HuH-7.5 (cell line): ENCODE results near the gene SLC24A4.

Experiments used
- DNase-seq: peaks from one replicate; pipeline ENCODE4 v3.0.0; 2011; ENCODE audit warnings: low spot score

Gene SLC24A4

DNA sequence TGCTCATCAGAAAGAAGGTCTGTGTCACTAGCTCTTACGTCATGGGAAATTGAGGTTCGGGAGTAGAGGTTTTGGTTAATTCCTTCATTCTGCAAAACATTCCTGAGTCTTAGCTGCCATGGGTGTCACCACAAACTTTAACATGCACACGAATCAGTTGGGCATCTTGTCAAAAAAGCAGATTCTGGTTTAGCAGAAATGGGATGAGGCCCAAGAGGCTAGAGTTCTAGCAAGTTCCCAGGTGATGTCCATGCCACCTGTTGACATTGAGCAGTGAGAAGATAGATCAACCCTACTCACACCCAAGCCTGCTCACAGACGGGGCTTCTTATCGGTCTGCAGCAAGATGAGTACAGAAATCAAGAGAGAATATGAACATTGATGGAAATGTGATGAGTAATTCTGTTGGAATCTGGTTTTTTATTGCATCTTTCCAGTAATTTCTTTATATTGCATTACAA, 179.0 kb downstream of the SLC24A4 start:
- no peak for DNase-seq

DNA sequence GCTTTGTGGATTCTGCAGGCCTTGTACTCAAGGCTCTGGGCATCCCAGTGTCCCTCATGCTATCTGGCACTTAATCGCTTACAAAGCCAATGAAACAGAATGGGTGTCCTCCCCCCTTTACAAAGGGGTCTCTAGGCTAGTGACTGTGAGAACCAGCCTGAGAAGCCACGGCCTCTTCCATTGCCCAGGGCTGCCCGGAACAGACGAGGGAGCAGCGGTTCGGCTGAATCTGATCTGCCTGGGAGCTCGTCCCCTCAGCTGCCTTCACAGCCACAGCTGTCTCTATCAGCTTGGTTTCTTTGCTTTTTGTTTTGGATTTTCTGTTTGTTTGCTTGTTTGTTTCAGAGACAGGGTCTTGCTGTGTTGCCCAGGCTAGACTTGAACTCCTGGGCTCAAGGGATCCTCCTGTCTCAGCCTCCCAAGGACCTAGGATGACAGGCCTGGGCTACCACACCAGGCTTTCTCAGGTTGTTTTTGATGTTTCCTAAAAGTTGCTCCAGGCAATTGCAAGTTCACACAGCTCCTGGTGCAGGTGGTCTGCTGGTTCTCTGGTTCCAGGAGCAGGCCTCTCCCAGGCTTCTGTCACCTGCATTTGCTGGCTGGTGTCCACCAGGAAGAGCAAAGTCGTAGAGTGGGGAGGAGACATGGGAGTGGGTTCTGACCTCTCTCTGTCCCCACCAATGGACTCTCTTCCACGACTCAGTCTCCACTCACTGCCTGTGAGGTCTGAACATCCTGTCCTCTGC, 179.7 kb downstream of the SLC24A4 start:
- no peak for DNase-seq

DNA sequence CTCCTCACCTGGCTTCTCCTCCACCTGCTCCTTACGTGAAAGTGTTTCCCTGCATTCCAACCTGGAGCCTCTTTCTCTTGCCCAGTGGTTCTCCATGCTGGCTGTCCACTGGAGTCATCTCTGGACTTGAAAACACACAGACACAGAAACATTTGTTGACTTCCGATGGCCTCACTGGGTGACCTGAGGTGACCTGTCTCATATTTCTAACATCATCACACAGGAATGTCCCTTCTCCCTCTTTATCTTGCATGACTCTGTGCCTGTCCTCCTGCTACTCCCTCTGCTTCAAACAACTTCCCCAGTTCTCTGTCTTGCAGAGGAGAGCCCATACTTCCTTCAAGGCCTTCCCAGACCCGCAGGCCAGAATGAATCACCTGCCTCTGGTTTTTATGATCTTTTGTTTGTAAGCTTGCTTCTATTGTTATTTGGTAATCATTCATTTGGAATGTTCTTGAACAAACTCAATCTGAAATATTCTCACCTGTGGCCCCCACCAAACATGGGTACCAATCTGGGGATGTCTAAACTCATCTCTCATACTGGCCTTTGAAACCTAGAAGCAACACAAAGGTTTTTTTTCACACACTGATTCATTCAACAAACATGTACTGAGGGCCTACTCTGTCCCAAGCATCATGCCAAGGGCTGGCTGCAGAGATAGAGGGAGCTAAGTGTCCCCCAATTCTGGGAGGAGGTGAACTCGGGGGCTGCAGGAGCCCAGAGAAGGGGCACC, 181.0 kb downstream of the SLC24A4 start:
- peak; percentile 77 for DNase-seq

DNA sequence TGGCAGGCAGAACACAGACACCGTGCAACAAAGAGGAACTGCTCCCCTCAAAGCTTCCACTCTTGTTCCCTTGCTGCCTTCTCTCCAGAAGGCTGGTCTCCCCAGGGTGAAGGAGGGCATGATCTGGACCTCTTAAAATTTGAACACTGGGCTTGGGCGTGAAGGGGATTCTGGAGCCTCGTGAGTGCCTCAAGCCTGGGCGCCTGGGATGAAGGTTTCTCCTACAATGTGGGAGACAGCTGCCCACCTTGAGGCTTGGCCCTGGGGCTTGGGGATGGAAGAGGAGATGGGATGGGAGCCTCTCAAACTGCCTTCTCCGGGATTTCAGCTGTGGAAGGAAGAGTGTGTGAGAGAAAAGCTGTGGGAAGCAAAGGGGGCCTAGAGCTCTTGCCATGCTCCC, 182.9 kb downstream of the SLC24A4 start:
- no peak for DNase-seq

DNA sequence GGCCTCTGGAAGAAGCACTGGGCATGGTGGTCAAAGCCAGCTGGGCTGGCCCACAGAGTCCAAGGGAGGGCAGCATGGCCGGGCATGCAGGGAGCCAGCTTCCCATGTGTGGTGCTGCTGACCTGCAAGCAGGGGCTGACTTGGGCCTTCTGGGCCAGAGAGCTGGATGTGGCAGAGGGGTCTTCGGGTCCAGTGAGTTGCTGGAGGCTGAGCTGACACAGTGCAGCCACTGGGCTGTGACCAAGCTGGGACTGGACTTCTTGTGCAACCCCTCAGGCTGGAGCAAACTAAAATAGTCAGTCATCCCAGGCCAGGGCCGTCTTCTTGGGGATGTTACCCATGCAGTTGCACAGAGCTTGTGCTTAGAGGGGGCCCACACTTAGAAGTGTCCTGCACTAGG, 183.3 kb downstream of the SLC24A4 start:
- DNase-seq, result no peak

DNA sequence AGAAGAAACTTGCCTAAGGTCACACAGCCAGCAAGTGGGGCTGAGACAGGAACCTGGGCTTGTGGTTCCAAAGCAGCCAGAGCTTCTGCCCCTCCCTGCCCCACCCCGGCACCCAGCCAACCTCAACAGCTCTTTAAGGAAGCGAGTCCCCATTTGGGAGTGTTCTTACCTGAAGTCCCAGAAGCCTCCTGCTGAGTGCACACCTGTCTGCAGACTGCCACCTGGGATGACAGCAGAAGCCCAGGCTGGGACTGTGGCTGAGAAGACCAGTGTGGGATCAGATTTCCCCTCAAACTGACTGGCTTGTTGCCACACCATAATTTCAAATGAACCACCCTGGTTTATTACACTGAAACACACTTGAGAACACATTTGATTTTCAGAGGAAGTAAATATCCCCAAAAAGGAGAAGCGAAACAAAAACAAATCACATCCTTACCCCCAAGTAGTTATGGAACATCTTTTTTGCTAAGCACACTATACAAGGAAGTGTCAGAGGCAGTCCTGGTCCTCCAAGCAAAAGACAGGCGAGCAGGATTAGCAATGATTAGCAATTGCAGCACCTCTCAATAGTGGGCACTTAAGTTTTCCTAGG, 184.3 kb downstream of the SLC24A4 start:
- DNase-seq, result no peak

DNA sequence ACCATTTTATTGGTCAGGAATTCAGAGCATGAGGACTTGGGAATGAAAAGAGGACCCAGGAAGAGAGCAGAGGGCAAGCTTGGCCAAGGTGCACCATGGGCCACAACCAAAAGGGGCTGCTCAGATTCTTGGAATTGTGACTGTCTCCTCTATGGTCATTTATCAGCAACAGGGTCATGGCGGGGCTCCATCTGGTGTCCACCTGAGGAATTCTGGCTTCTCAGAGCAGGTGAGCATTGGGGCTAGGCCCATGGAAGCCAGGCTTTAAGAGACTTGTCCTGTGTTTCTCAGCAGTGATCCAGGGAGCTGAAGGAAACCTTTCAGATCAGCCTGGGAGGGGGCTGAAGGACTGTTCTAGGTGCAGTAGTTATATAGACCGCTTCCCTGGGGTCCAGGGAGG, 188.0 kb downstream of the SLC24A4 start:
- DNase-seq, result peak; percentile 73

DNA sequence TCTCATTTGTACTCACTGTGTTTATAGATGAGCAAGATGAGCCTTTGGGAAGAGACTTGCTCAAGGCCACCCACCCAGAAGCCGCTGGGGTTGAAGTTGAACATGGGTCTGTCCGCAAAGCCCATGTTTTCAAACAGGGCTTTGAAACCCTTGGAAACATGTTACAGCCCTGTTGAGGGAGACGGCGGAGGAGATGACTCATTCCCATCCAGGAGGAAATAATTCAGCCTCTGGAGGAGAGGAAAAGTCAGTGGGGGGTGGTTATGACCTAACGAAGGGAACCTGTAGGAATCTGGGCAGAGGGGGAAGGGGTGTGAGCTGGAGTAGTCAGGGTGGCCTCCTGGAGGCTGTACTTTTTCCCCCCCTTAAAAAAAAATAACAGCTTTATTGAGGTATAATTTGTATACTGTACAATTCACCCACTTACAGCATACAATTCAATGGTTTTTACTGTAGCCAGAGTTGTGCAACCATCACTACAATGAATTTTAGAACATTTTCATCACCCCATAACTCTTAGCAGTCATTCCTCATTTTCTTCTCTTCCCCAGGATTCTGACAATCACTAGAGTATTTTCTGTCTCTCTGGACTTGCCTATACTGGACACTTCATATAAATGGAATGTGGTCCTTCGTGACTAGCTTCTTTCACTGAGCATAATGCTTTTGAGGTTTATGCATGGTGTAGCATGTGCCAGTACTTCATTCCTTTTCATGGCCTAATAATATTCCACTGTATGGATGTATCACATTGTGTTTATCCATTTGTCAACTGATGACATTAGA, 188.7 kb downstream of the SLC24A4 start:
- DNase-seq, result no peak

DNA sequence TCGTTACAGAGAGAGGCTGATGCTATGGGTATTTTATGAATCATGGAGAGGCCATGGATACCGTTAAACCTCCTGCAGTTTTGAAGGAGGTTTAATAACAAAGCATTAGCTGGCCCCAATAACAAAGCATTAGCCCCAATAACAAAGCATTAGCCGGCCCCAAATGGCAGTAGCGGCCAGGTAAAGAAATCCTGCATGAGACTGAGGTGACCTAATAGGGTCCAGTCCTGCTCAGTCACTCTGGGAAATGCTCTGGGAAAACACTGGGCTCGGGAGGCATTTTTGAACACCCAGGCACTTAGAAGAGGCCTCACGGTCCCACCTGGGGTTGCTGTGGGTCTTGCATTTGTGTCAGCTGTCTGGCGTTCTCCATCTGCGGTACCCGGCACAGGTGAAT, 189.8 kb downstream of the SLC24A4 start:
- no peak for DNase-seq

DNA sequence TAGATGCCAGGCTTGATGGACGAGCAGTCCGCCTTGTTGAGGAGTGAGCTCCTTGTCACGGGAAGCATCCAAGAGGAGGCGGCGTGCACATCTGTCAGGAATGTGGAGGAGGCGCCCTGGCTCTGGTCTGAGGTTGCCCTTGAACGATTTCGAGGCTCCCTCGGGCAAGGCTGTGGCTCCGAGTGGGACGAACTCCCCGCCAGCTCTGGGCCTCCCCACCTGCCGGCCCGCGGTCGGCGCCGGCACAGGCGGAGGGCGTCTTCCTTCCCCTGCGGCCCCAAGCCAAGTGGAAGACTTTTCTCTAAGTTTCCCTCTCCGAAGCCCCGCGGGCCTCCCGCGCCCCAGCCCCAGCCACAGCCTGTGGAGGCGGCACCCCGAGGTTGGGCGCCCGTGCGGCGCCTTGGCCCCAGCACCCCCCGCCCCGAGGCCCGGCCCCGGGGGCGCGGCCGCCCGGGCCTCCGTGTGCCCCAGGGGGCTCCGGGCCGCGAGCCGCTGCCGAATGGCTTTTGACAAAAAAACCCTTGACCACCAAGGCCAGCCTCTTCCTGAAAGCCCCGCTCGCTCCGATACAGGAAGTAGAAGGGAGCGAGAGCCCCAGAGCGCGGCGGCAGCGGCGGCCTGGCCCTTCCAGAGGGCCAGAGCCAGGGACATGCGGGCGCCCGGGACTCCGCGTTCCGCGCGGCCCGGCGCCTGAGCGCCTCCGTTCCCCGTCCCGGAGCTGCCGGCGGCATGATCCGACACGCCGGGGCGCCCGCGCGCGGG, 190.4 kb downstream of the SLC24A4 start, which contains the start of gene RIN3:
RIN3 (plus strand) TSS at position 578 of the 762 bp plus-strand sequence; CDS start at position 730, 152 bp downstream.
- DNase-seq, result peak; percentile 56

DNA sequence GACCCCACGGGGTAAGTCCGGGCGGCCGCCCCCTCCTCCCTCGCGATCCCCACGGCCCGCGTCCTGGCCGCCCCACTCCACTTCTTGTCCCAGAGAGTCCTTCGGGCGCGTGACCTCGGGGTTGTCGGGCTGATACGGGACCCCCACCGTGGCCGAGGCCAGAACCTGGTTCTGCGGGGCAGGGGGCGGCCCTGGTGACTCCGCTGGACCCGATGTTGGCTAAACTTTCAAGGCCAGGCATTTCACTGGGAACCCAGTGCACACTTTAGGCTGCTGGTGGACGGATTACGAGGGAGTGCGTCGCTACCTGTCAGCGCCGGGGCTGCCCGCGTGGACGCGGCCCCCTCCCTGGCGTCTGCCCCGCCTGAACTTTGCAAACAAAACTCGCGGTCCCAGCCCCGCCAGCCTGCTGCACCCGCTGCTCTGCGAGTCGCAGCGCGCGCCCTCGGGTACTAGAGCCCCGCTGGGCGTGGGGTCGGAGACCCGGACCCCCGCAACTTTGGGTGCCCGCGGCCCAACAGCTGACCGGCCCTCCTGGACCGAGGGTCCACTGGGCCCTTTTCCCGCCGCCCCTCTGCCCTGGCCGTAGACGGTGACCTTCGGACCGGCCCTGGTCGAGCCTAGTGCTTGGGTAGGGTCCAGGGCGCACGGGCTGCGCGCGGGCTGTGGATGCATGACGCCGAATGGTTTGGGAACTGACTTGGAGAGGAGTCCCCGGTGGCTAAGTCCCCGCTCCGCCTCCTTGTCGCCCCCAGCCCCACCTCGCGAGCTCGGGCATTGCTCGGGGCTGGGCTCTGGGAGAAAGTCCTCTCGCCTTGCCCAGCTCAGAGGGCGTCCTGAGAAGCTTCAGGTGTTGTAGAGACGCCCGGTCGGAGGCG, 191.2 kb downstream of the SLC24A4 start:
- DNase-seq, result peak; percentile 47

DNA sequence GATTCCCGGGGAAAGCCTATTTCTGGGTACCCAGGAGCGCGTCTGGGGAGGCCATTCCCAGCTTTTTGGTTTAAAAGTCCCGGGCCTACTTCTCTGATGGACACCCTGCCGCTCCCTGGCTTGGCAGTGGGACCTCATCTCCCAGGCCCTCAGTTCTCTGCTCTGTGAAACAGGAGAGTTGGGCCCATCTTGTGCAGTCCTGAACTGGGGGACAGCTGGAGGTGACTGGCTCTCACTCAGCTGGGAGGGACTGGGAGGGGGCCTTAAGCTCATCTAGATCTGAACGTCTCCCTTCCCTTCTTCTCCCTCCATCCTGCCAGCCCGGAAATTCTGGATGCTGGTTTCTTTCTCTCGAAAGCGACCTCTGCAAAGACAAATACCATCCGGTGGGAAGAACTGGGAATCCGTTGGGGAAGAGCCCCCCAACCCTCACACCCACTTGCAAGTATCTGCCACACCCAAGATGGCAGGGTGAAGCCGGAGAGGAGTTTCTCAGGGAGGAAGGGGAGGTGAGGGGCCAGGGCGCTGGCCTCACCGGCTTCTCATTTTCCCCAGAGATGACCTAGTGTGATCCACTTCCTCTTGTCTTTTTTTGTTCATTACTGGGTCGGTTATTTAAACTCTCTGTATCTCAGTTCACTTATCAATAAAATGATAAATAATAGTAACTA, 192.0 kb downstream of the SLC24A4 start:
- peak; percentile 21 for DNase-seq

DNA sequence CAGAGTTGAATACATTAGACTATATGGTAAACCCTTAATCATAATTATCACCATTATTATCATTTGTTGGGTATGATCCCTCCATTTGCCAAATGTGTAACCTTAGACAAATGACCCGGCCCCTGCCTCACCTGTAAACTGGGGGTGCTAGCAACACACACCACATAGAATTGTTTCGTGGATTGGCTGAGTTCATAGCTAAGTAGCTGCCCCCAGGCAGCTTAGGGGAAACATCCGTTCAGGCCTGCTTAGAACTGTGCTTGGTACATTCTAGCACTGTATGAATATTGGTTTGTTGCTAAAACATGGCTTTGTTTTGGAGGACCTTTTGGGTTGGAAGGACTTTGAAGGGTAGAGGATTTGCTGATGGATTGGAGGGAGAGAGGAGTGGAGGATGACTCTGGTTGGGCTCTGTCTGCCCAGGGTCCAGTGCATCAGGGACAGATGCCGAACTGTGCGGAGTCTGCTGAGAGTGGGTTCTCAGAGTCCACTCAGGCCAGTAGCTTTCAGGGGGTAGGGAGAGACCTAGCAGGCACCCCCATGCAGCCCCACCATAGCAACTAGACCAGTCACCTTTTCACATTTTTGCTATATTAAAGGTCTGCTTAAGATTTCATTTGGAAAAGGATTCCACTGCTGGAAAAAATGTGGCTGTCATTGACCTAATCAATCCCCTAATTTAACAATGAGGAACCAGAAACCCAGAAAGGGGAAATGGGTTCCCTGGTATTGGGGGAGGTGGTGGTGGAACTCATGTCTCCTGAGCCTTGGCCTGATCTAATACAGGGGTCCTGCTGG, 192.8 kb downstream of the SLC24A4 start:
- DNase-seq, result no peak

DNA sequence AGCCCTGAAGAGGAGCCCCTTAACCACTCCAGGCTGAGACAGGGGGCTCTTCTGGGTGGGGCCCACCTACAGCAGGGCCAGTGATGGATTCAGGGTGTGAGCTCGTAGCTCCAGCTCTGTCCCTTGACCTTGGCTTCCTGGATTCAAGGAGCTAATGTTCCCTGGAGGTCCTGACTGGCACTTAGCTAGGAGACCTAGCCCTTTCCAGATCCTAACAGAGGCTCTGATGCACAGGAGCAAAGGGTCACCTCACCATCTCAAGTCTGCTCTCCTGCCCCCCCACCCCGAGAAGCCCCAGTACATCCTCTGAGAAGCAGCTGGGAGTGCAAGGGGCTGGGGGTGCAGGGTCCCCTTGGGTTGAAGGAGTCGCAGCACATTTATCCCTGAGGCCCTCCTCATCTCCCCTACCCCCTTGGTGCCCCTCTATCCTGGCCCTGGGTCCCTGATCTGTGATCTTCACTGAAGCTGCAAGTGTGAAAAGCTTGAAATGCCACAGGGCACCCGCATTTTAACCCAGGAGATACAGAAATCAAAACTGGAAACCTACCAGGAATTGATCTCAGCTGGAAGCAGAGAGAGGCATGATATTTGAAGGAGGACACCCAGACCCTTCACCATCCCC, 193.5 kb downstream of the SLC24A4 start:
- no peak for DNase-seq

DNA sequence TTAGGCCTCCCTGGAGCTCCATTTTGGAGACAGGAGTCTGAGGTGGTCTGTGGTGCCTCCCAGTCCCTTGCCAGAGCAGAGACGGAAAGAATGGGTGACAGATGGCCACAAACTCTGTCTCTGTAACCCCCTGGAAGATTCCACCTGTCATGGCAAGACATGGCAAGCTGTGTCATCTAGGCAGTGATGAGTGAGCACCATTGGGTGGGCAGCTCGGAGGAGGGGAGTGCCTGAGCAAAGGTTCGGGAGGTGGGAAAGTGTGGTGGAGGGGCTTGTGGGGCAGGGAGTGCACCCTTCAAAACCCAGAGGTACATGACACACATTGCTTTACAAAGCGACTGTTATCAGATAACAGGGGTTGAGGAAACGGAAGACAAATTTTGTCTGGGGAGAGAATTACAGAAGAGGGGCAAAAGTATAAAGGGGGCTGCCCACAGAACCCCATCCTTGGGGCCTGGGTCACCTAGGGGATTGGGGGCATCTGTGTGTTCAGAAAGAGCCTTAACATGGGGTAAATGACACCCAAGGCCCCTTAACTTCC, 194.1 kb downstream of the SLC24A4 start:
- DNase-seq, result no peak

DNA sequence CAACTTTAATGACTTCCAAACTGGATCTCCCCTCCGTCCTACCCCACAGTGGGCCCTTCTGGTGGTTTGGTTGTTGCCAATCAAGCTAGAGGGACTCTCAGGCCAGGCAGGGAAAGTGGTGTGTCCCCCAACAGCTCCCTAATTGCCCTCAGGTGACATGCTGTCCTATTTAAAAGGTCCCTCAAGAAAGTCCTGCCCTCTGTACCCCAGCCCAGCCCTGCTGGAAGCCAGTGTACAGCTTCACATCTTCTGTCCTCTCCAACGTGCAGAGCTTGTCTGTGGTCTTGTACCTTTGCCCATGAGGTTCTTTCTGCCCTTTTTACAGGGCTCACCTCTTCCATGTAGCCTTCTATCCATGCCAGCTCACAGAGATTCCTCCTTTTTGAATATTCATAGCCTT, 194.8 kb downstream of the SLC24A4 start:
- DNase-seq, result no peak

DNA sequence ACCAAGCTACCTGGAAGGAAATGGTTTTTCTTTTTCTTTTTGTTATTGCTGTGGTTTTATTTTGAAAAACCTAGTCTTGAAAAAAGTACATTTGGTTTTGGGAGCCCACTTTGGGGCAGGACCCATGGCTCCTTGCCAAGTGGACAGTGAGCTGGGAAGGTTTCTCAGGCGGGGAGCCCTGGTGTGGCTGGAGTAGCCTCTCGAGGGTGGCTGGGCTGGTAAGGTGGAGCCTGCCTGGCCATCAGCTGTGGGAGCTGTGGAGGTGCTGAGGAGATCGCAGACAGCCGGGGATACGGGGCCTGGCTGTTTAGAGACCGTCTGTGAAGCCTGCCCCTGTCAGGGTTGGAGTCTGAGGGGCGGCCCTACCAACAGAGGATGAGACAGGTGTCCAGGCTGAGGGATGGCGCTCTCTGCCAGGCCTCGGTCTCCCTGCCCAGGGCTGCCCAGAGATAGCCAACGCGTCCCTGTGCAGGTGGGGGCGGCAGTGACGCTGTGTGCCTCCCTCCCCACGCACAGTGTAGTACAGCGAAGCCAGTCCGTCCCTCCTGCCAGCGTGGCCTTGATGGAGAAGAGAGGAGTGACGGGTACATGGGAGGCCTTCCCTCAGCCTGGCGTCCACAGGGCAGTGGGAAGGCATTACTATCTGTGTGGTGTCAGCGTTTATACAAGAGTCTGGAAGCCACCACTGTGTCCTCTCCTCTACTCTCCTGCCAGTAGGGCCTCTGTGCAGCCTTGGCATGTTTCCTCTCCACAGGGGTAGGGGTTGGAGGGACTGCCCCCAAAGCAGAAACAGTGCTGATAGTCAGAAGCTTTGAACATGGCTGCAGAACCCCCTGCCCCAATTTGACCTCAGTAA, 196.5 kb downstream of the SLC24A4 start:
- no peak for DNase-seq
